PC-3 (cell line): ENCODE measurements around the gene F13A1. TPM values are rescaled to one million over a fixed set of nuclear protein-coding genes. Genes with fewer than 3 reads are reported as not detected.

Experiments used
- ATAC-seq: fragments of 200-7000 bp; cut with Tn5 transposase; 2 replicates; pipeline ENCODE4 v1.9.1; 2020; ENCODE audit warnings: mild to moderate bottlenecking, moderate library complexity
- BruUV-seq: library from RNA; stranded (reverse); fragments of 400-500 nt; replicated peaks from 2 replicates; lab custom pipeline; 2021; lab: Mats Ljungman, UMichigan
- CTCF ChIA-PET: fragments of 300-600 bp; sonication (Branson Sonifier 250); formaldehyde crosslinking; loops from one replicate; lab custom pipeline; 2022; ENCODE audit warnings: antibody characterized with exemption; lab: Charles Lee
- POLR2A ChIA-PET: fragments of 300-600 bp; sonication (Branson Sonifier 250); formaldehyde crosslinking; loops from one replicate; lab custom pipeline; 2022; ENCODE audit warnings: antibody characterized with exemption; ENCODE audit not compliant: unreplicated experiment; lab: Charles Lee
- DNase-seq: peaks from one replicate; pipeline ENCODE4 v3.0.0-alpha.2; 2015
- H2AFZ ChIP-seq: fragments of 300-600 bp; sonication (generic); 2 replicates; pipeline ENCODE4 v1.6.0; 2016; ENCODE audit warnings: antibody characterized with exemption, low read length
- H3F3A ChIP-seq: fragments of 300-600 bp; sonication (generic); one replicate; pipeline ENCODE4 v1.6.0; 2017; ENCODE audit warnings: antibody characterized with exemption, low read length, control low read depth, mild to moderate bottlenecking; ENCODE audit not compliant: unreplicated experiment
- H3K27ac ChIP-seq: fragments of 300-600 bp; sonication (generic); 2 replicates; pipeline ENCODE4 v1.5.1; 2016; ENCODE audit warnings: mild to moderate bottlenecking, low read length
- H3K27me3 ChIP-seq: fragments of 300-600 bp; sonication (generic); 2 replicates; pipeline ENCODE4 v1.6.1; 2016; ENCODE audit warnings: low read length, mixed read lengths
- H3K36me3 ChIP-seq: fragments of 300-600 bp; sonication (generic); 2 replicates; pipeline ENCODE4 v1.6.1; 2016; ENCODE audit warnings: low read depth, mixed run types, low read length, mixed read lengths
- H3K4me1 ChIP-seq: fragments of 300-600 bp; sonication (generic); 2 replicates; pipeline ENCODE4 v1.5.1; 2016; ENCODE audit warnings: low read length; ENCODE audit not compliant: insufficient read depth
- H3K4me2 ChIP-seq: fragments of 300-600 bp; sonication (generic); 2 replicates; pipeline ENCODE4 v1.6.0; 2016; ENCODE audit warnings: low read length
- H3K4me3 ChIP-seq: fragments of 300-600 bp; sonication (generic); 2 replicates; pipeline ENCODE4 v1.5.1; 2016; ENCODE audit warnings: mild to moderate bottlenecking, low read length, mixed read lengths
- H3K79me2 ChIP-seq: fragments of 300-600 bp; sonication (generic); 2 replicates; pipeline ENCODE4 v1.6.1; 2017; ENCODE audit warnings: low read length, mixed read lengths
- H3K9ac ChIP-seq: fragments of 300-600 bp; sonication (generic); 2 replicates; pipeline ENCODE4 v1.6.0; 2016; ENCODE audit warnings: mild to moderate bottlenecking, low read length
- H3K9me2 ChIP-seq: fragments of 300-600 bp; sonication (generic); replicated peaks from 2 replicates; pipeline ENCODE4 v1.6.1; 2016; ENCODE audit warnings: mixed run types, low read length, mixed read lengths
- H3K9me3 ChIP-seq: fragments of 300-600 bp; sonication (generic); 2 replicates; pipeline ENCODE4 v1.6.1; 2016; ENCODE audit warnings: low read length, mixed read lengths
- H4K20me1 ChIP-seq: fragments of 300-600 bp; sonication (generic); 2 replicates; pipeline ENCODE4 v1.6.1; 2016; ENCODE audit warnings: low read length, mixed read lengths
- CTCF ChIP-seq: fragments of 300-600 bp; sonication (generic); conservative IDR thresholded peaks from 2 replicates; pipeline ENCODE4 v1.5.1; 2017; ENCODE audit warnings: antibody characterized with exemption, low read depth, mild to moderate bottlenecking, low read length
- EZH2 ChIP-seq: fragments of 300-600 bp; sonication (generic); IDR thresholded peaks from one replicate; pipeline ENCODE4 v1.6.1; 2017; ENCODE audit warnings: antibody characterized with exemption, mild to moderate bottlenecking, low read length; ENCODE audit not compliant: unreplicated experiment
- EZH2phosphoT487 ChIP-seq: fragments of 300-600 bp; sonication (generic); IDR thresholded peaks from 2 replicates; pipeline ENCODE4 v1.6.1; 2018; ENCODE audit warnings: mild to moderate bottlenecking, antibody characterized with exemption, low read length, borderline replicate concordance
- intact Hi-C: fragments of 100-400 bp; cut with micrococcal nuclease; formaldehyde crosslinking; loops from 2 replicates; pipeline ENCODE4 v1.9.0; 2023
- total RNA-seq: library from RNA; depleted of rRNA; stranded (reverse); fragments of >200 nt; gene quantifications from 2 replicates; pipeline ENCODE4 v1.2.3, GENCODE V29; 2014

The F13A1 gene
- total RNA-seq, 1 experiment from 2014 or later = not detected

DNA sequence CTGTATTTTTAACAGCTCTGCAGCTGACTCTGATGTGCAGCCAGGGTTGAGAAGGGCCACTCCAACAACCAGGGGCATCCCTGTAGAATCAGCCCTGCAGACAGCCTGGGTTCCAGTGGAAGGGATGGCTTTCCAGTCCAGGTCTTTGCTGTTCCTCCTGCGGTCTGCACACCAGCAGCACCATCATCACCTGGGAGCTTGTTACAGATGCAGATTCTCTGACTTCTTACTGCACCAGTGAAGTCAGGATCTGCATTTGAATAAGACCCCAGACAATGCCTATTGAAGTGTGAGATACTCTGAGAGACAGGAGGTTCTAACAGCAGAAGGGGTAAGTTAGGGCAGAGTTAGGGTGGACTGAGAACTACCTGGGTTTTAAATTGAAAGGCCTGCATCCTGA is 151.3 kb downstream of the F13A1 start:
- TF ChIP-seq EZH2phosphoT487 (no peak), CTCF (no peak), EZH2 (no peak)
- intact Hi-C loops = no loop called here
- Histone ChIP-seq H2AFZ (no peak overlapping the region), H3K9me2 (no peaks in the 10 kb centered on the region), H3K4me1 (no peaks in the 10 kb centered on the region), H3K79me2 (no peaks in the 10 kb centered on the region), H3K4me2 (no peak overlapping the region), H3K27ac (no peak overlapping the region), H4K20me1 (no peaks in the 10 kb centered on the region), H3F3A (no peaks in the 10 kb centered on the region), H3K9ac (no peak overlapping the region), H3K27me3 (peaks cover 18% of the 10 kb centered on the region), H3K36me3 (no peaks in the 10 kb centered on the region), H3K4me3 (no peak overlapping the region), H3K9me3 (no peaks in the 10 kb centered on the region)
- POLR2A ChIA-PET = no interaction called here
- ATAC-seq (no peak), DNase-seq (no peak)
- CTCF ChIA-PET = no interaction called here
- BruUV-seq = no TSS peak

- ChIA-PET POLR2A (no interaction called here), CTCF (no interaction called here)
- Histone ChIP-seq H2AFZ (no peak overlapping the region), H3K9me2 (no peaks in the 10 kb centered on the region), H3K27me3 (peaks cover 28% of the 10 kb centered on the region), H3K4me1 (no peaks in the 10 kb centered on the region), H3K27ac (no peak overlapping the region), H3F3A (no peaks in the 10 kb centered on the region), H3K9me3 (no peaks in the 10 kb centered on the region), H3K4me3 (no peak overlapping the region), H3K36me3 (no peaks in the 10 kb centered on the region), H3K79me2 (no peaks in the 10 kb centered on the region), H3K4me2 (no peak overlapping the region), H4K20me1 (no peaks in the 10 kb centered on the region), H3K9ac (no peak overlapping the region)
- no peak for ATAC-seq
- no peak for DNase-seq
- no peak for TF ChIP-seq EZH2
- TF ChIP-seq EZH2phosphoT487 = no peak
- no peak for TF ChIP-seq CTCF
- intact Hi-C loops = no loop called here
- no TSS peak for BruUV-seq
These were observed 154.4 kb downstream of the F13A1 start for GRCh38 chr6:6166064-6166463.

- Histone ChIP-seq H3K9me3 (no peaks in the 10 kb centered on the region), H3K27me3 (peaks cover 28% of the 10 kb centered on the region), H3K9me2 (no peaks in the 10 kb centered on the region), H3K4me3 (no peak overlapping the region), H3K4me1 (no peaks in the 10 kb centered on the region), H3K36me3 (no peaks in the 10 kb centered on the region), H3F3A (no peaks in the 10 kb centered on the region), H2AFZ (no peak overlapping the region), H3K27ac (no peak overlapping the region), H3K79me2 (no peaks in the 10 kb centered on the region), H3K9ac (no peak overlapping the region), H4K20me1 (no peaks in the 10 kb centered on the region), H3K4me2 (no peak overlapping the region)
- no peak for DNase-seq
- no peak for ATAC-seq
- ChIA-PET POLR2A (no interaction called here), CTCF (no interaction called here)
- TF ChIP-seq EZH2 = no peak
- TF ChIP-seq CTCF = no peak
- no peak for TF ChIP-seq EZH2phosphoT487
- BruUV-seq = no TSS peak
- intact Hi-C loops = no loop called here
These were observed 156.1 kb downstream of the F13A1 start for GRCh38 chr6:6164367-6164766.
